ENCODE results near the gene PEAK1.

The PEAK1 gene
- 45.3 to 183 (median 81.2) reads per million in 17 experiments for total RNA-seq

- DNase-seq: peak; percentile 99 to 100 (median 99)
Observed at GRCh38 chr15:77419836-77420609, at the start of gene PEAK1. TSS of gene PEAK1 (minus strand) at chr15:77420104. CDS start at chr15:77181926, 238,178 bp downstream.

- DNase-seq: no peak
Observed at GRCh38 chr15:77468896-77469295, 49.0 kb upstream of the PEAK1 start.

- DNase-seq: no peak
Observed at GRCh38 chr15:77466521-77466920, 46.6 kb upstream of the PEAK1 start.

- no peak for DNase-seq
Observed at GRCh38 chr15:77464129-77464865, 44.4 kb upstream of the PEAK1 start.

GRCh38 chr15:77461486-77461885 is 41.6 kb upstream of the PEAK1 start:
- DNase-seq: no peak

GRCh38 chr15:77459031-77459430 is 39.1 kb upstream of the PEAK1 start:
- DNase-seq: no peak

GRCh38 chr15:77457905-77458265 is 38.0 kb upstream of the PEAK1 start:
- DNase-seq: no peak

GRCh38 chr15:77457191-77457904 is 37.4 kb upstream of the PEAK1 start:
- DNase-seq: no peak

- no peak for DNase-seq
Observed at GRCh38 chr15:77456746-77457145, 36.8 kb upstream of the PEAK1 start.

GRCh38 chr15:77455696-77456321 is 35.9 kb upstream of the PEAK1 start:
- DNase-seq: no peak

- DNase-seq: peak in 3 of 4 experiments; percentile 6 to 51 (median 39)
Observed at GRCh38 chr15:77454951-77455350, 35.0 kb upstream of the PEAK1 start.

GRCh38 chr15:77454265-77454664 is 34.4 kb upstream of the PEAK1 start:
- DNase-seq: no peak

- DNase-seq: peak in 1 of 4 experiments; percentile 2
Observed at GRCh38 chr15:77446840-77447390, 27.0 kb upstream of the PEAK1 start.

GRCh38 chr15:77440378-77440999 is 20.6 kb upstream of the PEAK1 start:
- DNase-seq: peak in 1 of 4 experiments; percentile 26

- DNase-seq: no peak
Observed at GRCh38 chr15:77437264-77437663, 17.4 kb upstream of the PEAK1 start.

GRCh38 chr15:77436822-77437221 is 16.9 kb upstream of the PEAK1 start:
- DNase-seq: no peak

GRCh38 chr15:77430652-77431051 is 10.7 kb upstream of the PEAK1 start:
- DNase-seq: no peak

GRCh38 chr15:77430213-77430612 is 10.3 kb upstream of the PEAK1 start:
- DNase-seq: no peak

GRCh38 chr15:77426871-77427270 is 7.0 kb upstream of the PEAK1 start:
- no peak for DNase-seq

GRCh38 chr15:77426377-77426776 is 6.5 kb upstream of the PEAK1 start:
- no peak for DNase-seq

GRCh38 chr15:77425104-77425503 is 5.2 kb upstream of the PEAK1 start:
- no peak for DNase-seq

GRCh38 chr15:77421370-77421700 is 1.4 kb upstream of the PEAK1 start:
- peak in 1 of 4 experiments; percentile 39 for DNase-seq
